ENCODE measurements around the gene TSPYL4. TPM values are rescaled to one million over a fixed set of nuclear protein-coding genes. Genes with fewer than 3 reads are reported as not detected.

The TSPYL4 gene
- total and polyA plus RNA-seq, 7 donors = 2.8 to 10.1 (median 6.5) TPM

DNA sequence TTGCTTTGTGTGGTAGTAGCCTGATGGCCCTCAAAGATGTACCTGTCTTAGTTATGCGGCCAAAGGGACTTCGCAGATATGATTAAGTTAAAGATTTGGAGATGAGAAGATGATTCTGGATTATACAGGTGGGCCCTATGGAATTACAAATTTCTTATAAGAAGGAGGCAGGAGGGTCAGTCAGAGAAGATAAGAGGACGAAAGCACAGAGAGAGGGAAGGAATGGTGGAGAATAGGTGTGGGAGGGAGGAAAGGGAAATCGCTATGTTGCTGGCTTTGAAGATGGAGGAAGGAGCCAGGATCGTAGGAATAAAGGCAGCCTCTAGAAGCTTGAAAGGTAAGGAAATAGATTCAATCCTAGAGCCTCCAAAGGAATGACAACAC, 27.1 kb upstream of the TSPYL4 start:
- Histone ChIP-seq H3K36me3 (ENCODE audit: insufficient read depth in 1 of 2, low read depth in 1 of 2) (peaks cover 0 to 8% of the 10 kb centered on the region in 2 donors), H3K27ac (peak overlapping the region; percentile 96), H3K9me3 (no peaks in the 10 kb centered on the region), H3K27me3 (ENCODE audit: insufficient read depth in 3 of 3, low read length in 2 of 3) (no peaks in the 10 kb centered on the region), H3K4me1 (peaks cover 47% of the 10 kb centered on the region), H3K4me3 (peak overlapping the region; percentile 91)
- DNase-seq (no peak), ATAC-seq (no peak)
- TF ChIP-seq CTCF (IDR thresholded peaks at IDR 0.05) = no peak
- intact Hi-C loops (cut with DNase I) = loop anchor here (2.0 to 10.0 kb wide), 2 partner anchors 134 to 290 kb away; partner anchors contain the start of gene RWDD1 (in 1 of the 2)
- WGBS, 3 donors = 86 to 95% (median 92%) methylated on average over 5 of the region's 5 CpGs

DNA sequence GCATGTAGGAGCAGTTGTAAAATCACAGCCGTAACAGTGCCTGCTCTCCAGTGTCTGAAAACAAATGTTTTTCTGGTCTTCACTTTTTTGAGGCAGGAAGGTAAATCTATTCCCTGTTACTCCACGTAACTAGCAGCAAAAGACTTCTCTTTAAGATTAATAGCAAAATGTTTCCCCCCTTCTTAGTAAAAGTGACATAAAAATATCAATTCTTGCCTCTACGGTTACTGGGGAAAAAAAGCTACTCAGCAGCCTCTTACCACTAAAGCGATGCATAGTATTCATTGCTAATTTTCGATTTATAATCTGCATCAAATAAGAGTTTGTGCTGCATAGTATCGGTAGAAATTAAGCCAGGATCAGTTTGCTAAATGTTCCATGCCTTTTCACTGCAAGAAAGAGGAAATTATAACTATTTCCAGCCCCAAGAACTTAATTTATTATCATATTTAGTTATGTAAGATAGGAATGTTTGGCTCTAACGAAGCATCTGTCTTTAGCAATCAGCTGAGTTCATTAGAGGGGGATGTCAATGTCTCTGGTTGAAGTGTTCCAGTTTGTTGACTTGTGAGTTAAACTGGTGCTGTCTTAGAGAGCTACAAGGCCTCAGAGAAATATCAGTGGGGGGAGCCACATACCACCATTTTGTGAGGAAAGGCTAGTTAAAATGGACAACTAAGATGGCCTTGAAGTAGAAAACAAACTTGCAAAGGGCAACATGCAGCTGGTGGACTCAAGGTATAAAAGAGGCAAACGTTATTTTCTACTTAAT, 26.5 kb upstream of the TSPYL4 start:
- H3K4me3 ChIP-seq = peak overlapping the region; percentile 91
- ATAC-seq (no peak), DNase-seq (no peak)
- no peaks in the 10 kb centered on the region for H3K9me3 ChIP-seq
- peak overlapping the region; percentile 96 for H3K27ac ChIP-seq
- H3K4me1 ChIP-seq = peaks cover 53% of the 10 kb centered on the region
- no peak for TF ChIP-seq CTCF (IDR thresholded peaks at IDR 0.05)
- peaks cover 0 to 8% of the 10 kb centered on the region in 2 donors for H3K36me3 ChIP-seq (ENCODE audit: insufficient read depth in 1 of 2, low read depth in 1 of 2)
- no peaks in the 10 kb centered on the region for H3K27me3 ChIP-seq (ENCODE audit: insufficient read depth in 3 of 3, low read length in 2 of 3)
- intact Hi-C loops (cut with DNase I) = loop anchor here (2.0 to 10.0 kb wide), 2 partner anchors 134 to 290 kb away; partner anchors contain the start of gene RWDD1 (in 1 of the 2)
- WGBS, 3 donors = 13 to 16% (median 15%) methylated on average over 8 of the region's 8 CpGs

DNA sequence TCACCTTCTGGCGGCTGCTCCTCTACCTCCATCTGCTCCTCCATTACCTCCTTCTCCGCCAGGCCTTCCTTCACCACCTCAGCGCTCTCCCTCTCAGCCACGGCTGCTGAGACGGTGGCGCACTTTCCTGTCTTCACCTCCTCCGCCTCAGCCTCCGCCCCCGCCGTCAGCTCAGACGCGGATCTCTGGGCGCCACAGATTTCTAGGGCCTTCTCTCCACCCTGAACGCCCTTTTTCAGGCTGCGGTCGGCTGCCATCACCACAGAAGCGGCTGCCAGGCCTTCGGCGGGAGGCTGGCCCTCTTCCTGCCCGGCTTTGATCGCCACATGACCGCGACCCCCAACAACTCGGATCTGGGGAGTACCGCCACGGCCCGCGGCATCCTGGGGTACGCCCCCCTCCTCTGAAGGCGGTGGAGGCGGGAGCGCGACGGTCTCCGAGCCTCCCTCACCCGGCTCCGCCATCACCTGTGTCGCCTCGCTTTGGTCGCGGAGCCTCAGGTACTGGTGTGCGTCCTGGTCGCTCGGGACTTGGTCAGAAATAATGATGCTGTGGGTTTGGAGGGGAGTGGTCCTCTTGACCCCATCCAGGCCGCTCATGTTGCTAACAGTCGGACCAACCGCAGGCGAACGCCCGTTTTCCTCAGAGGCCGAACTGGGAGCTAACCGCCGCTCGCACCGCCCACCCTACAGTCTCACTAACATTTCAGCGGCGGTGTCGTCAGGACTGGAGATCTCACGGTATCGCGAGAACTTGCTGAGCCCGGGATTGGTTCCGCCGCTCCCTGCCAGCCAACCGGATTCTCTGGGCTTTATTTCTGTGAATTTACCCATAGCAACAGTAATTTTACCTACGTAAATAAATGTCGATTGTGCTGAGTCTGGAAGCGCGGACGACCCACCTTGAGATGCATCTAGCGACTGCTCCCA, 25.6 kb upstream of the TSPYL4 start, which contains the start of gene TSPYL1:
TSPYL1 (minus strand) TSS at position 699 of the 929 bp plus-strand sequence; CDS start at position 599, 100 bp downstream.
- no peak for TF ChIP-seq CTCF (IDR thresholded peaks at IDR 0.05)
- Histone ChIP-seq H3K9me3 (no peaks in the 10 kb centered on the region), H3K27ac (peak within 1 kb of the TSS; percentile 96), H3K4me3 (peak within 1 kb of the TSS; percentile 91), H3K4me1 (peaks cover 58% of the 10 kb centered on the region), H3K27me3 (ENCODE audit: insufficient read depth in 3 of 3, low read length in 2 of 3) (no peaks in the 10 kb centered on the region), H3K36me3 (ENCODE audit: insufficient read depth in 1 of 2, low read depth in 1 of 2) (peaks cover 0 to 10% of the 10 kb centered on the region in 2 donors)
- intact Hi-C loops (cut with DNase I) = loop anchor here (2.0 to 10.0 kb wide), 3 partner anchors 135 to 291 kb away; partner anchors contain the start of gene RWDD1 (in 1 of the 2)
- ATAC-seq = peak; percentile 98 to 99 (median 98)
- peak; percentile 94 to 97 for DNase-seq
- 0 to 1% (median 0%) methylated on average over 60 to 71 of the region's 71 CpGs for WGBS, 3 donors

GRCh38 chr6:116278854-116279231, 25.0 kb upstream of the TSPYL4 start:
- DNase-seq (peak; percentile 67 to 79), ATAC-seq (peak; percentile 45 to 56 (median 52))
- Histone ChIP-seq H3K27ac (peak overlapping the region; percentile 96), H3K4me1 (peaks cover 58% of the 10 kb centered on the region), H3K27me3 (ENCODE audit: insufficient read depth in 3 of 3, low read length in 2 of 3) (no peaks in the 10 kb centered on the region), H3K36me3 (ENCODE audit: insufficient read depth in 1 of 2, low read depth in 1 of 2) (peaks cover 0 to 17% of the 10 kb centered on the region in 2 donors), H3K9me3 (no peaks in the 10 kb centered on the region), H3K4me3 (peak overlapping the region; percentile 91)
- intact Hi-C loops (cut with DNase I) = loop anchor here in 1 of 2 donors (2.0 kb wide), 1 partner anchor 286 kb away; no protein-coding TSS in a partner anchor
- TF ChIP-seq CTCF (IDR thresholded peaks at IDR 0.05) = no peak
- 9 to 12% (median 9%) methylated on average over 12 of the region's 12 CpGs for WGBS, 3 donors

All from psoas muscle (tissue), 8 donors.